Thoracic aorta (tissue), 2 donors: ENCODE results near the gene VPS50. TPM values are rescaled to one million over a fixed set of nuclear protein-coding genes. Genes with fewer than 3 reads are reported as not detected.

Experiments
- ATAC-seq: fragments of 150-250 bp; one replicate; pipeline ENCODE4 v1.8.0; 2017; ENCODE audit warnings: low read depth; ENCODE audit not compliant: insufficient number of reproducible peaks, low FRiP score
- DNase-seq: peaks from one replicate; pipeline ENCODE4 v3.0.0-alpha.2; 2020; ENCODE audit warnings: low spot score
- H3K27ac ChIP-seq, 2 donors: fragments of 200-600 bp; sonication (generic); 1 replicate in 1 of 2; 2 replicates in 1 of 2; pipeline ENCODE4 v1.5.1; 2016; ENCODE audit warnings: mild to moderate bottlenecking in 2 of 2, moderate library complexity in 2 of 2
- H3K27me3 ChIP-seq: fragments of 200-600 bp; sonication (generic); replicated peaks from 2 replicates; pipeline ENCODE4 v1.6.0; 2016; ENCODE audit warnings: mild to moderate bottlenecking; ENCODE audit not compliant: insufficient read depth
- H3K36me3 ChIP-seq: fragments of 200-600 bp; sonication (generic); one replicate; pipeline ENCODE4 v1.5.1; 2016
- H3K4me1 ChIP-seq, 2 donors: fragments of 200-600 bp; sonication (generic); 1 replicate in 1 of 2; 2 replicates in 1 of 2; pipeline versions ENCODE4 v1.5.1 to v1.6.0; 2016; ENCODE audit warnings: low read depth in 2 of 2, mild to moderate bottlenecking in 1 of 2; ENCODE audit not compliant: control insufficient read depth in 1 of 2
- H3K4me3 ChIP-seq: fragments of 200-600 bp; sonication (generic); 2 replicates; pipeline ENCODE4 v1.5.1; 2016; ENCODE audit warnings: mild to moderate bottlenecking
- H3K9me3 ChIP-seq: fragments of 200-600 bp; sonication (generic); 2 replicates; pipeline ENCODE4 v1.5.1; 2016
- total RNA-seq, 2 donors: library from RNA; depleted of rRNA; stranded (reverse); fragments of >200 nt; gene quantifications; one replicate each; pipeline versions ENCODE4 v1.1.0 to v1.2.3, GENCODE V29; 2016
- TF ChIP-seq, protein P1 (sequence below): fragments of 200-600 bp; sonication (generic); IDR thresholded peaks from one replicate; pipeline ENCODE4 v1.5.1; 2019; ENCODE audit warnings: antibody characterized with exemption

The VPS50 gene
- total RNA-seq, 2 donors from 2014 or later: 18.1 to 25.3 TPM

DNA sequence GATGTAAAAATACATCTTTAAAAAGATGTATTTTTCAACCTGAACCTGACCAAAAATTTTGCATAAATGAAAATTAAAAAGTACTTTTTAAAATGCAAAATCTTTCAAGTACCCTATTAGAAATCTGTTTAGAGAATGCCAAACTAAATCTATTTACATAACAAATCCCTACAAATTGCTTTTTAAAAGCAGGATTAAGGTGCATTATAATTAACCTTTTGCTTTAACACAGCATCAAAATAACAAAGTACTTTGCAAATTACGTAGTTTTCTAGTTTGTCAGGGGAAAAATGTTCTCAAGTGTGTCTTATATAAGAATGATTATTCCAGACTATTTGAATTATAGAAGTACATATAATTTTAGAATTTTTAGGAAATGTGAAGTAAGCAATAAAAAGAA is 160.8 kb downstream of the VPS50 start:
- DNase-seq (no peak), ATAC-seq (no peak)
- Histone ChIP-seq H3K36me3 (no peaks in the 10 kb centered on the region), H3K4me3 (no peak overlapping the region), H3K9me3 (no peaks in the 10 kb centered on the region), H3K27me3 (no peaks in the 10 kb centered on the region), H3K27ac (no peak overlapping the region), H3K4me1 (no peaks in the 10 kb centered on the region)
- TF ChIP-seq, protein P1, sequence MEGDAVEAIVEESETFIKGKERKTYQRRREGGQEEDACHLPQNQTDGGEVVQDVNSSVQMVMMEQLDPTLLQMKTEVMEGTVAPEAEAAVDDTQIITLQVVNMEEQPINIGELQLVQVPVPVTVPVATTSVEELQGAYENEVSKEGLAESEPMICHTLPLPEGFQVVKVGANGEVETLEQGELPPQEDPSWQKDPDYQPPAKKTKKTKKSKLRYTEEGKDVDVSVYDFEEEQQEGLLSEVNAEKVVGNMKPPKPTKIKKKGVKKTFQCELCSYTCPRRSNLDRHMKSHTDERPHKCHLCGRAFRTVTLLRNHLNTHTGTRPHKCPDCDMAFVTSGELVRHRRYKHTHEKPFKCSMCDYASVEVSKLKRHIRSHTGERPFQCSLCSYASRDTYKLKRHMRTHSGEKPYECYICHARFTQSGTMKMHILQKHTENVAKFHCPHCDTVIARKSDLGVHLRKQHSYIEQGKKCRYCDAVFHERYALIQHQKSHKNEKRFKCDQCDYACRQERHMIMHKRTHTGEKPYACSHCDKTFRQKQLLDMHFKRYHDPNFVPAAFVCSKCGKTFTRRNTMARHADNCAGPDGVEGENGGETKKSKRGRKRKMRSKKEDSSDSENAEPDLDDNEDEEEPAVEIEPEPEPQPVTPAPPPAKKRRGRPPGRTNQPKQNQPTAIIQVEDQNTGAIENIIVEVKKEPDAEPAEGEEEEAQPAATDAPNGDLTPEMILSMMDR: no peak

DNA sequence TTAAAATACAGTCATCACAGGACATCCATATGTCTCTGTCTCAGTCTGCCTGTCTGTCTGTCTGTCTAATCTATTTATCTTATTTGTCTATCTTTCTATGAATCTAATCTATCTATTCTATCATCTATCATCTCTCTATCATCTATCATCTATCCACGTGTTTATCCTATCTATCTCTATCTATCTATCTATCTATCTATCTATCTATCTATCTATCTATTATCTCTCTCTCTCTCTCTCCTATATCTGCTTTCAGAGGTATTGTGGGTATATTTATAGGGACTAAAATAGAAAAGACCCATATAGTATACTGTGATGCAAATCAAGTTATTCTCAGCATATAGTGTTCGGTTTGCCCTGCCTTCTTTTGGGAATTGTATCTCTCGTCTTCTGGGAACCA is 167.5 kb downstream of the VPS50 start:
- Histone ChIP-seq H3K4me1 (no peaks in the 10 kb centered on the region), H3K9me3 (no peaks in the 10 kb centered on the region), H3K27ac (no peak overlapping the region), H3K27me3 (no peaks in the 10 kb centered on the region), H3K4me3 (no peak overlapping the region), H3K36me3 (no peaks in the 10 kb centered on the region)
- no peak for DNase-seq
- TF ChIP-seq, protein P1: no peak
- no peak for ATAC-seq

DNA sequence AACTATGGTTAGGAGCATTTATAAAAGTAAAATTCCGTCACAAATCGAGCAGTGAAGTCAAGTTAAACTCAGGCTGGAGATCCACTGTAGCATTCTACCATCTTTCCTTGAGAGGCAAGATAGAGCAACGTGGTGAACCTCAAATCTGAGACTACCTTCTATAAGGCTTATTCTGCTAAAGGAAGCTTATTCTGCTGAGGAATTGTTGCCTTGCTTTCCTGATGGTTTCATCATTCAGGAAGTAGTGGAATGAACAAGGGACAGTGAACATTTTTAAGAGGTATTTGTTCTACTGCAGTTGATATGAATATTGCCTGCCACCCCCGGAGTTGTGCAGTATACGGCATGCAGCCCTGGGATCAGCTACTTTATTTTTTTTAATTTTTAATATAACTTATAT is 170.8 kb downstream of the VPS50 start:
- Histone ChIP-seq H3K4me3 (no peak overlapping the region), H3K27me3 (no peaks in the 10 kb centered on the region), H3K9me3 (peaks cover 6% of the 10 kb centered on the region), H3K36me3 (no peaks in the 10 kb centered on the region), H3K27ac (no peak overlapping the region), H3K4me1 (no peaks in the 10 kb centered on the region)
- no peak for DNase-seq
- TF ChIP-seq, protein P1: no peak
- ATAC-seq: no peak

DNA sequence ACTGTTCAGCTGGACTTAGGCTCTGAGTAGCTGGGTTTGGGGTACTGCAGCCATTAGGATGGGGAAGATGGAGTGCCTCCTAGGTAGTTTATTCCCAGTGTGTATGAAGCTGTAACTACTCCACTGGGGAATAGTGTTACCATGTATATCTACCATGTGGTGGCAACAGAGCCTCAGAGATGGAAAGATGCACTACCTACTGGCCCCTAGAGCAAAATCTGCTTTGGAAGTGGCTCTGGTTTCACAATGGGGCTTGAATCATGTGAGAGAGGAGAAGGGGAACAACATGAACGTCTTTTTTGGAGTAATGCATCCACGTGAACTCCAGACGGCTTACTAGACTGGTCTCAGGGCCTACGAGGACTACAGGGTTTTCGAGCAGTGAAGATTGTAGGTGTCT is 175.1 kb downstream of the VPS50 start:
- TF ChIP-seq, protein P1: no peak
- DNase-seq (no peak), ATAC-seq (no peak)

DNA sequence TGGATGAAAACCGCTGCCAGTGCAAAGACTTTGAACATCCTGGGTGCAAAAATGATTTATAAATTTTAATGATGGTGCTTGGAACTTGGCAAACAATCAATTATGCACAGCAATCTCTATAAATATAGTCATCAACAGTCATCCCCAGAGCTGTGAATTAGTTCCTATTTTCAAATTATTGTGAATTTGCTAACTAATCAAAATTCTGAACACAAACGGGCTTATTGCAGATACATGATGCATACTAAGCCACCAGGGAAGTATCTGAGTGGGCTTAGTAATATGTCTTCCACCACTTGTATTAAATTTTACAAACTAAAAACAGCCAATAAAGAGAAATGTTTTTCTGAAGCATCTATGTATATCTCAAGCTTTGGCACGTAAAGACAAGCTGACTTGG is 177.2 kb downstream of the VPS50 start:
- ATAC-seq (no peak), DNase-seq (no peak)
- Histone ChIP-seq H3K36me3 (no peaks in the 10 kb centered on the region), H3K27me3 (no peaks in the 10 kb centered on the region), H3K9me3 (peaks cover 6% of the 10 kb centered on the region), H3K4me3 (no peak overlapping the region), H3K27ac (no peak overlapping the region), H3K4me1 (no peaks in the 10 kb centered on the region)
- TF ChIP-seq, protein P1: no peak

More for the DNA sequence above, 175.1 kb downstream of the VPS50 start:
- no peaks in the 10 kb centered on the region for H3K36me3 ChIP-seq
- H3K4me1 ChIP-seq: no peaks in the 10 kb centered on the region
- H3K9me3 ChIP-seq: peaks cover 6% of the 10 kb centered on the region
- H3K27ac ChIP-seq: no peak overlapping the region
- no peaks in the 10 kb centered on the region for H3K27me3 ChIP-seq
- no peak overlapping the region for H3K4me3 ChIP-seq

Other genes with a start within 250 kb of the VPS50 start
- gene SAMD9, start 114.4 kb upstream of the VPS50 start, total RNA-seq: 10 to 100 TPM; 10.2 TPM
- 10 to 100 TPM; 11.3 to 23.2 TPM for gene SAMD9L, start 84.0 kb upstream of the VPS50 start, total RNA-seq
- not detected for gene HEPACAM2, start 5.9 kb upstream of the VPS50 start, total RNA-seq